VCaP (cell line): Measurements from ENCODE around the gene C4orf50.

Experiments
- H3K27ac ChIP-seq: fragments of 450-650 bp; 2 replicates; pipeline ENCODE4 v1.5.1; 2017
- TF ChIP-seq, protein P1 (sequence below): fragments of 450-650 bp; conservative IDR thresholded peaks from 2 replicates; pipeline ENCODE4 v1.5.1; 2017; ENCODE audit warnings: mild to moderate bottlenecking, moderate library complexity

The C4orf50 gene

DNA sequence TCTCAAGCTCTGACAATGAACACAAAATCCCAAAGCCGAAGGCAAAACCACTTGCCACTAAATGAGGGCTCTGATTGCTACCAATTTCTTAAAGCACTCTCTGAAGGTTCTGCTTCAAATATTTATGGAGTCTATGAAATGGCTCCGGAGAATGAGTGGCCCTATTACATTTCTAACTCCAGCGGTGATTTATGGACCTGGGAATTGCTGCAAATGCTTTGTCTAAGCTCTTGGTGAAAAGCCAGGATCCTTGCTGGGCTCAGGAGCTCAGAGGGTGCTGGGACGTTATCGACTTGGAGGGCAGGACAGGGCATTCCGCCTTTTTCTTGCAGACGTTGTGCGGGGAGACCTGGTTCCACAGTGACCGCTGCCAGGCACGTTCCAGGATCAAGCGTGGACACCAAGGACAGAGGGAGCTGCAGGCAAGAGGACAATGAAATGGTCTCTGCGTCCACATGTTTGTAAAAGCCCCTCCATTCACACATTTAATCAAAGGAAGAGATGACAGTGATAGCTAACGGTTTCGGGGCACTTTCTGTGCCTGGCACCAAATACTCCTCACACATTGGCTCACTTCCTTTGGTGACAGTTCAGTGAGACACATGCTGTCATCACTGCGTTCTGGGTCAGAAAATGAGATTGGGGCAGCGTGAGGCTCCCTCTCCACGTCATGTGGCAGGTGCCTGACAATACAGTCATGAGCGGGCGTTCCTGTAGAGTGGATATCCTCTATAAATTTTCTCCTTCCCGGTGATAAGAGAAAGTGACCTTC is 58.8 kb downstream of the C4orf50 start:
- TF ChIP-seq, protein P1, sequence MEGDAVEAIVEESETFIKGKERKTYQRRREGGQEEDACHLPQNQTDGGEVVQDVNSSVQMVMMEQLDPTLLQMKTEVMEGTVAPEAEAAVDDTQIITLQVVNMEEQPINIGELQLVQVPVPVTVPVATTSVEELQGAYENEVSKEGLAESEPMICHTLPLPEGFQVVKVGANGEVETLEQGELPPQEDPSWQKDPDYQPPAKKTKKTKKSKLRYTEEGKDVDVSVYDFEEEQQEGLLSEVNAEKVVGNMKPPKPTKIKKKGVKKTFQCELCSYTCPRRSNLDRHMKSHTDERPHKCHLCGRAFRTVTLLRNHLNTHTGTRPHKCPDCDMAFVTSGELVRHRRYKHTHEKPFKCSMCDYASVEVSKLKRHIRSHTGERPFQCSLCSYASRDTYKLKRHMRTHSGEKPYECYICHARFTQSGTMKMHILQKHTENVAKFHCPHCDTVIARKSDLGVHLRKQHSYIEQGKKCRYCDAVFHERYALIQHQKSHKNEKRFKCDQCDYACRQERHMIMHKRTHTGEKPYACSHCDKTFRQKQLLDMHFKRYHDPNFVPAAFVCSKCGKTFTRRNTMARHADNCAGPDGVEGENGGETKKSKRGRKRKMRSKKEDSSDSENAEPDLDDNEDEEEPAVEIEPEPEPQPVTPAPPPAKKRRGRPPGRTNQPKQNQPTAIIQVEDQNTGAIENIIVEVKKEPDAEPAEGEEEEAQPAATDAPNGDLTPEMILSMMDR = no peak

GRCh38 chr4:5958199-5958735 is 60.0 kb downstream of the C4orf50 start:
- TF ChIP-seq, protein P1 = no peak
- no peak overlapping the region for H3K27ac ChIP-seq

More for the DNA sequence above, 58.8 kb downstream of the C4orf50 start:
- H3K27ac ChIP-seq = no peak overlapping the region

DNA sequence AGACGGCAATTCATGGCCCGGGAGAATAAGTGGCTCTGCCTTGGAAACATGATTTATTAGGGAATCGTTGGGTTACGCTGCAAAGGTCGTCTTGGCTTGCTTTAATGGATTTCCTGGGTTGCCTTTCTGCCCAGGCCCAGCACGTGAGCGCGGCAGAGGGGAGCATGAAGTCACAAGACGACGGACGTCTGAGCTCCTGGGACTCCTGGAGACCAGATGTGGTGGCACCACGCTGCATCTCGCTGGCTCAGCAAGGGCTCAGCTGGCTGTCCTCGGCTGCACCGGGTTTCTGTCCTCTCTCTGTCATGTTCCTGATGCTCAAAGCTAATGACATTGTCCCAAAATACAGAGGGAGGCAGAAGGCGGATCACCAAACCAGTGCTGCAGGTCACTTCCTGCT is 61.2 kb downstream of the C4orf50 start:
- TF ChIP-seq, protein P1 = no peak
- peak overlapping the region; percentile 65 for H3K27ac ChIP-seq

DNA sequence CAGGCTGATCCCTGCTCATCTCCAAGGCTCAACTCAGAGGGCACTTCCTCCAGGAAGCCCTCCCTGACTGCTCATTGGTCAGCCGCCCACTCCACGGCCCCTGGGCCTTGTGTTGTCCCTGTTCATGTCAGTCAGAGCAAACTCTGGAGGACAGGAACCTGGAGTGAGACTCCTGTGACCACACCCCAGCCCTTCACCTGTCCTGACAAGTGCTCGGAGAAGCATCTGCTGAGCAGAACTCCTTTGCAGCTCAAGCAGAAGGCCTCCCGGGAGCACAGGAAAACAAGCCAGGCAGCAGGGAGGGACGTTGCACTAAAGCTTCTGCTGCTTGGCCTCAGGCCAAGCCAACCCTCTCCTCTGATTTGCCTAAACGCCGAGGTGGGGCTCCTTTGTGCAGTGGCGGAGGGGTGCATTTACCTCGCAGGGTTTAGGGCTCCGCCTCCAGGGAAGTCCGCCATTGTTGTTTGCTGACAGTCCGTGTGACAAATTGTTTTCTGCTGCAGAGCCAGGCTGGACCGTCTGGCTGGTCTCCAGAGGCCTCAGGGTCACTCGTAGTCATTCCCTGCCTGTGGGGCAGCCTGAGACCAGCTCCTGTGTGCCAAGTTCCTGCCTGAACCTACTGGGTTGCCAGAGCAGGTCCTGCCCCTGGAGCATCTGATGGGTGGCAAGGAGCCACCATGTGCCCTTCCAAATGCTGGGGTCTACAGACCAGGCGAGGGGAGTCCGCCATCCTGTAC is 61.8 kb downstream of the C4orf50 start:
- TF ChIP-seq, protein P1 = no peak
- peak overlapping the region; percentile 65 for H3K27ac ChIP-seq

DNA sequence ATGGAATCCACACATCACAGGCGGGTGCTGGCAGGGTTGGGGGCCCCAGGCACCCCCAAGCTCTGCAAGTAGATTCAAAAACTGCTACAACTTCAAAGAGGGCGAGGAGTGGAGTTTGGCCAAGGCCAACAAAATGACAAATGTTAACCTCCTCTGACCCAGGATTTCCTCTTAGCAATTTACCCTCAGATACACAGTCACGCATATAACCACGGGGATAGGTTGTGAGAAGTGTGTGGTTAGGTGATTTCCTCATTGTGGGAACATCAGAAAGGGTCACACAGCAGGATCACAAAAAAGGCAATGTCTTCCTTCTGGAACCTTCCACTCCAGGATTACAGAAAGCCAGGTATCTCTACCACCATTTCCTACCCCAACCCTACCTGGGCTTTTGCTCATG is 62.4 kb downstream of the C4orf50 start:
- peak overlapping the region; percentile 65 for H3K27ac ChIP-seq

GRCh38 chr4:5955201-5955821 is 62.9 kb downstream of the C4orf50 start:
- H3K27ac ChIP-seq = no peak overlapping the region
- TF ChIP-seq, protein P1 = no peak

More for the DNA sequence above, 62.4 kb downstream of the C4orf50 start:
- TF ChIP-seq, protein P1 = no peak
